VCaP (cell line): Measurements from ENCODE around the gene IGSF6.

Experiments
- H3K27ac ChIP-seq: fragments of 450-650 bp; 2 replicates; pipeline ENCODE4 v1.5.1; 2017
- TF ChIP-seq, protein P1 (sequence below): fragments of 450-650 bp; conservative IDR thresholded peaks from 2 replicates; pipeline ENCODE4 v1.5.1; 2017; ENCODE audit warnings: mild to moderate bottlenecking, moderate library complexity

Gene IGSF6

DNA sequence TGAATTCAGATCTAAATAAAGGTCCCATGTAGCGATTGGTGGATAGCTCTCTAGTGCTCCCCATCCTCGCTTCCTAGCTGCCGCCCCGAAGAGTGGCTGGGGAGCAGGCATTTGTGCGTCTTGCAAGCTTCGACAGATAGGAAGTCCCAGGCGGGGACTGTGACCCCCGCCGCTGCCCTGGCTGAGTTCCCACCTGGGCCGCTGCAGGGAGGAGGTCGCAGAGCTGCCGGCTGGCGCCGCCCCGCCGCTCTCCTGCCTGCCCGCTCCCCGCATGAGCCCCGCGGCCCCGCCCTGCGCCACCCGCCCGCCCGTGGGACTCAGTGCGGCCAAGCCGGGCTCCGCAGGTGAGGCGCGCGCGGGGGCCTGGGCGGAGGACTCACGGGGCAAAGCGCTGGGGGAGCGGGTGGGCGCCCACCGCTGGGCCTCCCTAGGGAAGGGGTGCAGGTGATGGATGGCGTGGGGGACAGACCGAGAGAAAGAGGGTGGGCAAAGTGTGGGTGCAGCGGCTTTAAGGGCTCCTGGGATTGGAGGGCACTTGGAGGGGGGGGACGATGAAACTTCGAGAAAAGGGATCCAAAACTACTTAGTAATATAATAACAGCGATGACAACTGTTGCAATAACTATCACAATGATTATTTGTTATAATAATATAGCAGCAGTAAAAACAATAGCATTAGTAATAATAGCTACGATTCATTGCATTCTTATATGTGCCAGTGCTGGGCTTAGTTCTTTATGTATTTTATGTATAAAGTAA is 11.7 kb upstream of the IGSF6 start, which contains the start of gene OTOA:
OTOA (plus strand) TSS at position 80 of the 759 bp plus-strand sequence. CDS start 14,547 bp downstream, outside the sequence.
- TF ChIP-seq, protein P1, sequence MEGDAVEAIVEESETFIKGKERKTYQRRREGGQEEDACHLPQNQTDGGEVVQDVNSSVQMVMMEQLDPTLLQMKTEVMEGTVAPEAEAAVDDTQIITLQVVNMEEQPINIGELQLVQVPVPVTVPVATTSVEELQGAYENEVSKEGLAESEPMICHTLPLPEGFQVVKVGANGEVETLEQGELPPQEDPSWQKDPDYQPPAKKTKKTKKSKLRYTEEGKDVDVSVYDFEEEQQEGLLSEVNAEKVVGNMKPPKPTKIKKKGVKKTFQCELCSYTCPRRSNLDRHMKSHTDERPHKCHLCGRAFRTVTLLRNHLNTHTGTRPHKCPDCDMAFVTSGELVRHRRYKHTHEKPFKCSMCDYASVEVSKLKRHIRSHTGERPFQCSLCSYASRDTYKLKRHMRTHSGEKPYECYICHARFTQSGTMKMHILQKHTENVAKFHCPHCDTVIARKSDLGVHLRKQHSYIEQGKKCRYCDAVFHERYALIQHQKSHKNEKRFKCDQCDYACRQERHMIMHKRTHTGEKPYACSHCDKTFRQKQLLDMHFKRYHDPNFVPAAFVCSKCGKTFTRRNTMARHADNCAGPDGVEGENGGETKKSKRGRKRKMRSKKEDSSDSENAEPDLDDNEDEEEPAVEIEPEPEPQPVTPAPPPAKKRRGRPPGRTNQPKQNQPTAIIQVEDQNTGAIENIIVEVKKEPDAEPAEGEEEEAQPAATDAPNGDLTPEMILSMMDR: no peak
- H3K27ac ChIP-seq: no peak within 1 kb of the TSS

- H3K27ac ChIP-seq: no peak overlapping the region
- TF ChIP-seq, protein P1: no peak
These were observed 6.7 kb upstream of the IGSF6 start for GRCh38 chr16:21659124-21659523.

- TF ChIP-seq, protein P1: peak; percentile 79
- no peak overlapping the region for H3K27ac ChIP-seq
These were observed 4.7 kb upstream of the IGSF6 start for GRCh38 chr16:21656795-21657768.

- H3K27ac ChIP-seq: no peak overlapping the region
- TF ChIP-seq, protein P1: no peak
These were observed 2.5 kb upstream of the IGSF6 start for GRCh38 chr16:21654881-21655280.

- H3K27ac ChIP-seq: no peak overlapping the region
- TF ChIP-seq, protein P1: no peak
These were observed 2.1 kb upstream of the IGSF6 start for GRCh38 chr16:21654466-21654865.

DNA sequence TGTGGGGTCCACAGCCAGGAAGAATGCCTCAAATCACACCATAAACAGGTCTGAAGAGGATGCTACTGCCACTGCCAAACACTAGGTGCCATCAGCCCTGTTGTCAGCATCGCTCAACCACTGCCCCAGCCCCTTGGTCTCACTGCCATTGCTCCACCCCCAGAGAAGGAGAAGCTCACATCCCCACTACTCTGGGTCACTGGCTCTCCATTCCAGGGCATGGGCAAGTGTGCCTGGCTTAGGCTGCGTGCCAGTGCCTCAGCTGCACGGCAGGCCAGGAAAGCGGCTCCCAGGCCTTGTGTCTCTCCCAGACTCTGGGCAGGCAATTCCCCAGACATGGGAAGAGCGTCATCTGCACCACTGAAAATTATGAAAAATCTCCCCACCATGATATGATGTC is 1.2 kb upstream of the IGSF6 start:
- no peak overlapping the region for H3K27ac ChIP-seq
- TF ChIP-seq, protein P1: no peak

- H3K27ac ChIP-seq: no peak overlapping the region
- TF ChIP-seq, protein P1: no peak
These were observed 893 bp downstream of the IGSF6 start for GRCh38 chr16:21651515-21651914.
